GM10266 (cell line): ENCODE measurements around the gene DMAC2.

ENCODE experiments used
- DNase-seq: peaks from one replicate; pipeline ENCODE4 v3.0.0; 2012; ENCODE audit errors: extremely low spot score
- TF ChIP-seq, protein P1 (sequence below): IDR thresholded peaks from 2 replicates; pipeline ENCODE4 v1.5.1; 2012; ENCODE audit warnings: mild to moderate bottlenecking, low read depth; ENCODE audit not compliant: control insufficient read depth, insufficient read depth; ENCODE audit errors: missing control alignments

Gene DMAC2

GRCh38 chr19:41449865-41450178 lies 10.1 kb upstream of the DMAC2 start:
- no peak for DNase-seq
- TF ChIP-seq, protein P1, sequence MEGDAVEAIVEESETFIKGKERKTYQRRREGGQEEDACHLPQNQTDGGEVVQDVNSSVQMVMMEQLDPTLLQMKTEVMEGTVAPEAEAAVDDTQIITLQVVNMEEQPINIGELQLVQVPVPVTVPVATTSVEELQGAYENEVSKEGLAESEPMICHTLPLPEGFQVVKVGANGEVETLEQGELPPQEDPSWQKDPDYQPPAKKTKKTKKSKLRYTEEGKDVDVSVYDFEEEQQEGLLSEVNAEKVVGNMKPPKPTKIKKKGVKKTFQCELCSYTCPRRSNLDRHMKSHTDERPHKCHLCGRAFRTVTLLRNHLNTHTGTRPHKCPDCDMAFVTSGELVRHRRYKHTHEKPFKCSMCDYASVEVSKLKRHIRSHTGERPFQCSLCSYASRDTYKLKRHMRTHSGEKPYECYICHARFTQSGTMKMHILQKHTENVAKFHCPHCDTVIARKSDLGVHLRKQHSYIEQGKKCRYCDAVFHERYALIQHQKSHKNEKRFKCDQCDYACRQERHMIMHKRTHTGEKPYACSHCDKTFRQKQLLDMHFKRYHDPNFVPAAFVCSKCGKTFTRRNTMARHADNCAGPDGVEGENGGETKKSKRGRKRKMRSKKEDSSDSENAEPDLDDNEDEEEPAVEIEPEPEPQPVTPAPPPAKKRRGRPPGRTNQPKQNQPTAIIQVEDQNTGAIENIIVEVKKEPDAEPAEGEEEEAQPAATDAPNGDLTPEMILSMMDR: no peak

- TF ChIP-seq, protein P1: peak; percentile 99
- peak; percentile 78 for DNase-seq
These were observed 9.6 kb upstream of the DMAC2 start for GRCh38 chr19:41449079-41449864.

DNA sequence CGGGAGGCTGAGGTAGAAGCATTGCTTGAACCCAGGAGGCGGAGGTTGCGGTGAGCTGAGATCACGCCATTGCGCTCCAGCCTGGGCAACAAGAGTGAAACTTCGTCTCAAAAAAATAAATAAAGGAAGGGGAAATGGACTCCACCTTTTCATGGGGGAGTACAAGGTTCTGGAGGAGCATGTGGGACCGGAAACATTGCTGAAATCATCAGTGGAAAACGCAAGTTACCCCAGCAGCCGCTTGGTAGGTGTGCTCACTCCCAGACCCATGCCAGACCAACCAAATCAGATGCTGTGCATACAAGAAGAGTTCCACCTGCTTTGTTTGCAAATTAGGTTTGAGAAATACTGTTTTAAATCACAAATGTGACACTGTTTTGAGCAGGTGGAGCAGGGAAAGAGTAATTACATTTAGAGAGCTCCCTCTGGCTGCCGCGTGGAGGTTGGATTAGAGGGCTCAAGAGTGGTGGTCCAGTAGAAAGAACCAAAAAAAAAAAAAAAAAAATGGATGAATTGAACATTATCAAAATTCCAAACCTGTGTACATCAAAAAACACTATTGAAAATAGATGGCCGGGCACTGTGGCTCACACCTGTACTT lies 8.1 kb upstream of the DMAC2 start:
- DNase-seq: no peak
- TF ChIP-seq, protein P1: no peak

DNA sequence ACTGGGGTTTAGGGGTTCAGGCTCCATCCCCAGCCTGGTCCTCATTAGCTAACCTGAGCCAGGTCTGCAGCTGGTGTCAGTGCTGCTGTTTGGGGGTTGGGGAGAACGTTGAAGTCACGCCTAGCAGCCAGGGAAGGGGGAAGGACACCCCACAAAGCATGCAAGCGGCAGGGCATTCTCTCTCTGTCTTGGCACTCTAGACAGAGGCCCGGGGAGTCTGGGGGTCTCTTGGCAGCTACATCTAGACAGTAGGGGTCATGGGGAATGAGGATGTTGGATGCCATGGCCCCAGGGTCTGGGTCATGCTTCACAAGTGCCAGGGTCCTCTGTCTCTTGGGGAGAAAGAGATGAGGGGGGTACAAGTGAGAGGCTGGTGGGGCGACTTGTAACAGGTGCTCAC lies 5.9 kb upstream of the DMAC2 start:
- DNase-seq: no peak
- TF ChIP-seq, protein P1: no peak

DNA sequence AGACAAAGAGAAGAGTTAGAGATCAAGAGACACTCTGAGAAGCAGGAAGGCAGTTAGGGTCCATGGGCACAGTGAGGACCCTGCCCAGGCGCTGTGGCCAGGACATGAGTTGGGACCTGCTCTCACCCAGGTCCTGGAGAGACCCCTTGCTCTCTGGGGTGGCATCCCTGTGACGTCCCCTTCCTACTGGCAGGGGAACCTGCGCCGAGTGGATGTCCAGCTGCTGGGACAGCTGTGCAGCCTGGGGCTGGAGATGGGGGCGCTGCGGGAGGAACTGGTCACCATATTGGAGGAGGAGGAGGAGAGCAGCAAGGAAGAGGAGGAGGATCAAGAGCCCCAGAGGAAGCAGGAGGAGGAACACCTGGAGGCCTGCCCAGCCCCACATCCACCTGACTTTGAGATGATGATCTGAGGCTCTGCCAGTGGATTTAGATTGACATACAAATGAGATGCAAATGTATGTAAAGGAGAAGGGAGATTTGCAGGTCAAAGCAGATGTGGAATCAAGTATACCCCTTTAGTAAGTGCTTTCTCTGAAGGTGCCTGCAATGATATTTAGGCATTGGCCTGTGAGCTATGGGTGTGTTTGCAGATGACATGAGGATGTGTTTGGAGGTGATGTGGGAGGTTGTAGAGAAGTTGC lies 4.2 kb upstream of the DMAC2 start:
- no peak for DNase-seq

GRCh38 chr19:41442473-41443355 lies 3.0 kb upstream of the DMAC2 start, which contains the start of gene ERICH4:
Gene ERICH4, plus strand, starts transcription at chr19:41443156. Its CDS starts 14 bp downstream, at chr19:41443170.
- DNase-seq: no peak
- TF ChIP-seq, protein P1: no peak

More for the DNA sequence above, 4.2 kb upstream of the DMAC2 start:
- TF ChIP-seq, protein P1: no peak
